WTC11 (cell line): ENCODE measurements around the gene MYLK. TPM values are rescaled to one million over a fixed set of nuclear protein-coding genes. Genes with fewer than 3 reads are reported as not detected.

Experiments used
- ATAC-seq: fragments of 200-7000 bp; cut with Tn5 transposase; 2 replicates; pipeline ENCODE4 v1.10.0; 2021; ENCODE audit warnings: mild to moderate bottlenecking, moderate library complexity
- CTCF ChIA-PET: fragments of 300-600 bp; sonication (Branson Sonifier 250); formaldehyde crosslinking; loops from one replicate; lab custom pipeline; 2021; ENCODE audit warnings: antibody characterized with exemption; lab: Charles Lee
- POLR2A ChIA-PET: fragments of 350-600 bp; sonication (Branson Sonifier 250); formaldehyde crosslinking; loops from one replicate; lab custom pipeline; 2021; ENCODE audit warnings: antibody characterized with exemption; lab: Charles Lee
- DNase-seq: peaks from one replicate; pipeline ENCODE4 v3.0.0; 2021; ENCODE audit warnings: low spot score
- H3K27ac Mint-ChIP-seq: 2 replicates; pipeline ENCODE4 v1.8.0; 2021; ENCODE audit warnings: mixed read lengths
- H3K27me3 Mint-ChIP-seq: 2 replicates; pipeline ENCODE4 v1.8.0; 2021; ENCODE audit warnings: low read depth, mild to moderate bottlenecking, moderate library complexity, mixed read lengths
- H3K36me3 Mint-ChIP-seq: 2 replicates; pipeline ENCODE4 v1.8.0; 2021; ENCODE audit warnings: mixed read lengths
- H3K4me1 Mint-ChIP-seq: 2 replicates; pipeline ENCODE4 v1.8.0; 2022; ENCODE audit warnings: mixed read lengths
- H3K4me3 Mint-ChIP-seq: 2 replicates; pipeline ENCODE4 v1.8.0; 2021; ENCODE audit warnings: mild to moderate bottlenecking, moderate library complexity, mixed read lengths
- H3K9me3 Mint-ChIP-seq: 2 replicates; pipeline ENCODE4 v1.8.0; 2021; ENCODE audit warnings: mixed read lengths
- AFF4 ChIP-seq: sonication (generic); formaldehyde crosslinking; IDR thresholded peaks from 2 replicates; pipeline ENCODE4 v1.8.1; 2023; ENCODE audit warnings: mild to moderate bottlenecking, missing genetic modification reagents, borderline replicate concordance
- CREM ChIP-seq: sonication (generic); formaldehyde crosslinking; IDR thresholded peaks from 2 replicates; pipeline ENCODE4 v1.8.1; 2022; ENCODE audit warnings: mild to moderate bottlenecking, missing genetic modification reagents, moderate library complexity
- E2F4 ChIP-seq: sonication (generic); formaldehyde crosslinking; IDR thresholded peaks from 2 replicates; pipeline ENCODE4 v1.8.1; 2022; ENCODE audit warnings: low read depth, mild to moderate bottlenecking, moderate library complexity, missing genetic modification reagents, borderline replicate concordance
- E2F5 ChIP-seq: sonication (generic); formaldehyde crosslinking; IDR thresholded peaks from 2 replicates; pipeline ENCODE4 v1.8.1; 2022; ENCODE audit warnings: mild to moderate bottlenecking, moderate library complexity, missing genetic modification reagents
- HMGA2 ChIP-seq: fragments of 250-450 bp; sonication (Bioruptor Pico); IDR thresholded peaks from 2 replicates; pipeline ENCODE4 v1.4.0; 2021; ENCODE audit warnings: mild to moderate bottlenecking, moderate library complexity
- JAZF1 ChIP-seq: fragments of 250-450 bp; sonication (Bioruptor Pico); IDR thresholded peaks from 2 replicates; pipeline ENCODE4 v1.9.0; 2021; ENCODE audit warnings: moderate library complexity, mild to moderate bottlenecking, inconsistent platforms
- MYBL2 ChIP-seq: sonication (generic); formaldehyde crosslinking; IDR thresholded peaks from 2 replicates; pipeline ENCODE4 v1.8.1; 2023; ENCODE audit warnings: mild to moderate bottlenecking, moderate library complexity, missing genetic modification reagents
- NFE2L1 ChIP-seq: sonication (generic); formaldehyde crosslinking; IDR thresholded peaks from 2 replicates; pipeline ENCODE4 v1.8.1; 2023; ENCODE audit warnings: missing genetic modification reagents
- NR2C2 ChIP-seq: sonication (generic); formaldehyde crosslinking; IDR thresholded peaks from 2 replicates; pipeline ENCODE4 v1.8.0; 2022; ENCODE audit warnings: mild to moderate bottlenecking, missing genetic modification reagents
- PRDM15 ChIP-seq: sonication (generic); formaldehyde crosslinking; IDR thresholded peaks from 2 replicates; pipeline ENCODE4 v1.8.0; 2022; ENCODE audit warnings: missing genetic modification reagents
- SOX15 ChIP-seq: fragments of 250-450 bp; sonication (Bioruptor Pico); IDR thresholded peaks from 2 replicates; pipeline ENCODE4 v1.9.0; 2021; ENCODE audit warnings: mild to moderate bottlenecking
- SP1 ChIP-seq: sonication (generic); formaldehyde crosslinking; conservative IDR thresholded peaks from 2 replicates; pipeline ENCODE4 v1.8.1; 2022; ENCODE audit warnings: missing genetic modification reagents
- TCF7 ChIP-seq: sonication (generic); formaldehyde crosslinking; IDR thresholded peaks from 2 replicates; pipeline ENCODE4 v1.8.0; 2022; ENCODE audit warnings: mild to moderate bottlenecking, low read depth, missing genetic modification reagents, moderate library complexity
- TEAD1 ChIP-seq: sonication (generic); formaldehyde crosslinking; IDR thresholded peaks from 2 replicates; pipeline ENCODE4 v1.8.0; 2022; ENCODE audit warnings: mild to moderate bottlenecking, missing genetic modification reagents
- ZBTB21 ChIP-seq: sonication (generic); formaldehyde crosslinking; IDR thresholded peaks from 2 replicates; pipeline ENCODE4 v1.8.1; 2023; ENCODE audit warnings: mild to moderate bottlenecking, missing genetic modification reagents, borderline replicate concordance
- ZNF138 ChIP-seq: sonication (generic); formaldehyde crosslinking; conservative IDR thresholded peaks from 2 replicates; pipeline ENCODE4 v1.8.1; 2022; ENCODE audit warnings: mild to moderate bottlenecking, moderate library complexity, missing genetic modification reagents
- ZNF219 ChIP-seq: sonication (generic); formaldehyde crosslinking; IDR thresholded peaks from 2 replicates; pipeline ENCODE4 v1.8.0; 2023; ENCODE audit warnings: missing genetic modification reagents, mild to moderate bottlenecking, borderline replicate concordance
- ZNF281 ChIP-seq: sonication (generic); formaldehyde crosslinking; IDR thresholded peaks from 2 replicates; pipeline ENCODE4 v1.8.0; 2023; ENCODE audit warnings: mild to moderate bottlenecking, missing genetic modification reagents
- ZNF423 ChIP-seq: fragments of 250-450 bp; sonication (Bioruptor Pico); IDR thresholded peaks from 2 replicates; pipeline ENCODE4 v2.1.2; 2022; ENCODE audit warnings: mild to moderate bottlenecking, moderate library complexity
- total RNA-seq: library from RNA; stranded (reverse); gene quantifications from 3 replicates; pipeline ENCODE4 v1.2.3, GENCODE V29; 2021

The MYLK gene
- total RNA-seq, 1 experiment from 2014 or later: 10.4 TPM

GRCh38 chr3:123791417-123791816, 92.7 kb downstream of the MYLK start (continued):
- TF ChIP-seq E2F5 (CRISPR knock-in tag) (no peak), ZNF281 (CRISPR knock-in tag) (no peak), PRDM15 (CRISPR knock-in tag) (no peak), SOX15 (CRISPR knock-in tag) (no peak)

GRCh38 chr3:123791073-123791370, 93.1 kb downstream of the MYLK start:
- CTCF ChIA-PET: interaction anchor here (1.0 kb wide), 1 partner anchor 12 kb away, joined by 4 read pairs; no protein-coding TSS in a partner anchor
- peaks cover 17% of the 10 kb centered on the region for H3K4me1 Mint-ChIP-seq
- DNase-seq (no peak), ATAC-seq (no peak)
- TF ChIP-seq NFE2L1 (no peak), MYBL2 (CRISPR knock-in tag) (no peak), HMGA2 (CRISPR knock-in tag) (no peak), ZNF219 (CRISPR knock-in tag) (no peak), CREM (no peak), ZNF138 (CRISPR knock-in tag) (no peak), TCF7 (CRISPR knock-in tag) (no peak), PRDM15 (CRISPR knock-in tag) (no peak), TEAD1 (CRISPR knock-in tag) (no peak), E2F4 (CRISPR knock-in tag) (no peak), ZNF423 (no peak), SP1 (CRISPR knock-in tag) (no peak), JAZF1 (CRISPR knock-in tag) (no peak), NR2C2 (CRISPR knock-in tag) (no peak), ZBTB21 (CRISPR knock-in tag) (no peak), AFF4 (CRISPR knock-in tag) (no peak)
- H3K27ac Mint-ChIP-seq: no peak overlapping the region
- no peaks in the 10 kb centered on the region for H3K9me3 Mint-ChIP-seq
- POLR2A ChIA-PET: no interaction called here
- no peaks in the 10 kb centered on the region for H3K27me3 Mint-ChIP-seq
- H3K4me3 Mint-ChIP-seq: no peak overlapping the region
- no peaks in the 10 kb centered on the region for H3K36me3 Mint-ChIP-seq
